NCI-H2029 treated with DMSO at 0.1 percent for 48 hours (cell line): ENCODE data around the gene RNASE9.
"Not testable (repeated sequence)": the region's sequence is repeated elsewhere in the genome, so short reads cannot be mapped to it uniquely, and the experiment has no call there.

ENCODE experiments used
- DNase-seq: peaks from one replicate; lab custom pipeline; 2025; lab: John Stamatoyannopoulos, UW

Gene RNASE9

DNA sequence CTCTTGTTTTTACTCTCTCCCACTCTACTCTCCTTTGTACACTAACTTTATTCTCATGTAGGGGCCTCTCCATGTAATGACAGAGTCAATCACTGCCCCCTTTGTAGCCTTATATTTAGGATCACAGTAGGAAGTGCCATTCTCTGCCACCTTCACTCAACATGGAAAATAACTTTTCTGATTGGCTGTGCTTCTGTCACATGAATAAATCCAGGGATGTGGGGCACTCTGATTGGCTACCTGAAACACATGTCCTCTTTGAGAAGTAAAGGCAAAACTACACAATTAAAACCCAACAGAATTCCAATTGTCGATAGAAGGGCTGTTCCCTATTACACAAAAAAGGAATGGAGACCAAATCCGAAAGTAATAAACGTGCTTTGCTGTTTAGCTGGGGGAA is at the start of gene RNASE9:
TSS of gene RNASE9 (minus strand) at position 87 of the 400 bp plus-strand sequence.
- no peak for DNase-seq

GRCh38 chr14:20610002-20610765 is 49.3 kb upstream of the RNASE9 start:
- DNase-seq: peak; percentile 31

DNA sequence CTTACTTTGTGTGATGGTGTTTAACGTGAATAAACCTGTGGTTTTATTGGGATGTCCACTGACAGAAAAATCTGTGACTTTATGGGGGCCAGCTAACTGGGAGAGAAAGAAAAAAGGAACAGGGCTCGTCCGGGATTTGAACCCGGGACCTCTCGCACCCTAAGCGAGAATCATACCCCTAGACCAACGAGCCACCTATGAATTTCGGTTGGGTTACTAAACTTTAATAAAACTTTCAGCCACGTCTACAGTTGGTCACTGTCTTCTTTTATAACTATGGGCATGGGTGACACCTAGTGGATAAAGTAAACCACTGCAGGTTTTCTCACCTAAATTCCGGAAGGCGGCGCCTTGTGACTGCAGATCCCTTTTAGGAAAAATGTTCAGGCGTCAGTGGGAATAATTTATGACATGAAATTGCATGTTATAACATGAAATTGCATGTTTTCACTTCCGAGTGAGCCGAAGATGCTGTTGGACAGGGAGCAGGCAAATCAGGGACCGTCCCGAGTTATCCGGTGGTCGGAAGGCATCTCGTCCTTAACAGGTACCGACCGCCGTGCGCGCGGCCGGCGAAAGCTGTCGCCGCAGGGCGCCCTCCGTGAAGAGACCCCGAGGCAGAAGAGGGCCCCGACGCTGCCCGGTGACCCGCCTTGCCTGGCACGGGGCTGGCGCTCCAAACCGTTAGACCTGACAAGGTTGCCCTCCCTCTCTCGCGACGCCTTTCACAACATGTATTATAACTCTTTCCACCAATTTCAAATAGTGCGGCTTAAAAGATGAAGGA is 48.6 kb upstream of the RNASE9 start:
- DNase-seq: peak; percentile 81

- no peak for DNase-seq
Observed at GRCh38 chr14:20608383-20609110, 47.7 kb upstream of the RNASE9 start.

DNA sequence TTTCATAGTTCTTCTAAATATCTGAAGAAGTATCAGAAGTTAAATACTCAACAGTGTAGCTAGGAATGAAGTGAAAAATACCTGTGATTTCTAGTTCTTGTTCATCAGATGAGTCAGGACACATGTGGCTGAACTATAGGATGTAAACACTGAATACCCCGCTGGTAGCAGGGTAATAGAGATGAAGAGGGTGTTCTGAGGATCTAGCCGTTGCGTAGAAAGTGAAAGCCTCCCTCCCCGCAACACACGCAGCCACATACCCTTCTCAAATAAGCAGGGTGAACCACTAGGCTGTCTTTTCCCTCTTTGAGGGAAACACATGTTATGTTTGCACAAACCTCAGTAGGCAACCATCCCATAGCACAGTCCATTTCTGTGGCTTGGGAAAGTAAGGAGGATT is 46.8 kb upstream of the RNASE9 start:
- DNase-seq: no peak

DNA sequence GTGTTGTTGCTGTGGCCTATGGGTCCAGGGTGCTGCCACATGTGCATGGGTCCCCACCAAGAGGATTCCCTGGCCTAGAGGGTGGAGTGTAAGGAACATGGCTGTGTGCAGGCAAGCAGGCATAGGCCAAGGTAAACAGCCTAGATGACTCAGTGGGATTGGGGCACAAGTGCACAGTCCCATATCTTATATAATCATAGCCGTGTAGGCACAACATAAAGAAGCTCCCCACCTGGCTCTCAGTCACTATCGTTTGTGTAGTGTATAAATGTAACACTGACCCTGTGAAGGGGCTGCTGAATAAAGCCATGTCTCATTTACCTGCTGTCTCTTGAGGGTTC is 46.0 kb upstream of the RNASE9 start:
- DNase-seq: no peak

DNA sequence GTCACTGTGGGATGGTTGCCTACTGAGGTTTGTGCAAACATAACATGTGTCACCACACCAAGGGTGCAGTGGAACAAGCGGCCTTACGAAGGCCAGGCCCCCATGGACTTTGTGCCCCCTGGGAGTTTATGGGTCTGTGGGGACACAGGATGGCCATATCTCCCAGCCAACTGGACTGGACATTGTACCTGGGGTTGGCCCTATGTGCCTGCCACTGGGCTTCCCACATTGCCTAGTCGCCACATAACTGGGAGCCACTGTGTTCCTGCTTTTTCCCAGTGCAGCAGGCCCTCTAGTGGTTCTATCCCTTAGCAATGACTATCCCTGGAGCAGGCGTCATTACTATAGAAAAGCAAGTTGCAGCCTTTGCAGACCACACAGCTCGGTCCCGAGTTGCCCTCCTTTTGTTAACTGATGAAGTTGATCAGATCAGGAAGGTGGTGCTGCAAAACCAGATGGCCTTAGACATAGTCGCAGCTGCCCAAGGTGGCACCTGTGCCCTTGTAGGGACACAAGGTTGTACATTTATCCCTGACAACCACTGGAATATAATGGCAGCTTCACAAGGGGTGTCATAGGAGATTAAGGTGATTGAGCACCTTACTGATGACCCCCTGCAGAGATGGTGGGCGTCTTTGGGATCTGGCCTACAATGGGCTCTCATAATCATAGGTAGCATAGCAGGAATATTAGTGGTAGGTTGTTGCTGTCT is 45.5 kb upstream of the RNASE9 start:
- no peak for DNase-seq

DNA sequence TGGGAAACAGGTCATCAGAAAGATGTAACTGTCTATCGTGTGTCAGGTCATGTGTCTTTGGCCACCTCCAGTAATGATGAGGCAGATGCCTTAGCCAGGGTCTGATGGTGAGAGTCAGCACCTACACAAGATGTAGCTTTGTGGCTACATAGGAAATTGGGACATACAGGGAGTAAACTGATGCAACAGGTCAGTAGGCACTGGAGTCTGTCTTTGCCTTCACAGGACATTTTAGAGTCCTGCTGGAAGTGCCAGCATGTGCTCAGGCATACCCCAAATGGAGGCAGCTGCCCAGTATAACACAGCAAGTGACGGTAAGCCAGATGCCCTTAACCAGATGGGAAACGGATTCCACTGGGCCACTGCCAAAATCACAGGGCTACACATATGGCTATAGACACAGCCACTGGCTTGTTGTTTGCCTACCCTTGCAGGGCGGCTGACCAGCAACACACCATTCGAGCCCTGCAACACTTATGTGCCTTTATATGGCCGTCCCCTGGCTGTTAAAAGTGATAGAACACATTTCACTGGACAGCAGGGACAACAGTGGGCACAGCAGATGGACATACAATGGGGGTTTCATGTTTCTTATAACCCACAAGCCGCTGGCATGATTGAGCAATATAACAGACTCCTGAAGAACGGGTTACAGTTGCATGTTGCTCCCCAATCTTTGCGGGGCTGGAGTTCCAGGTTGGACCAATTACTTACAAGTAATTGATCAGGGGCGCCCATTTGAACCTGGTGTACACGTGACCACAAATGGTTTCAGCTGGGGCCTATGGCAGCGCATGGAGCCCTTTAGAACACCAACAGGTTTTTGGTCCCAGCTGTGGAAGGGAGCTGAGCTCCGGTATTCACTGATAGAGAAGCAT is 43.2 kb upstream of the RNASE9 start:
- no peak for DNase-seq

GRCh38 chr14:20602583-20602982 is 41.7 kb upstream of the RNASE9 start:
- DNase-seq: no peak

GRCh38 chr14:20601522-20601921 is 40.7 kb upstream of the RNASE9 start:
- DNase-seq: no peak

GRCh38 chr14:20597108-20597507 is 36.3 kb upstream of the RNASE9 start:
- DNase-seq: no peak

- DNase-seq: not testable (repeated sequence)
Observed at GRCh38 chr14:20595726-20596125, 34.9 kb upstream of the RNASE9 start.

GRCh38 chr14:20592574-20592973 is 31.7 kb upstream of the RNASE9 start:
- DNase-seq: no peak

GRCh38 chr14:20591235-20591634 is 30.4 kb upstream of the RNASE9 start, which contains the start of gene RNASE12:
Gene RNASE12 (minus strand): TSS chr14:20591376. CDS start chr14:20590723, 653 bp downstream.
- no peak for DNase-seq

DNA sequence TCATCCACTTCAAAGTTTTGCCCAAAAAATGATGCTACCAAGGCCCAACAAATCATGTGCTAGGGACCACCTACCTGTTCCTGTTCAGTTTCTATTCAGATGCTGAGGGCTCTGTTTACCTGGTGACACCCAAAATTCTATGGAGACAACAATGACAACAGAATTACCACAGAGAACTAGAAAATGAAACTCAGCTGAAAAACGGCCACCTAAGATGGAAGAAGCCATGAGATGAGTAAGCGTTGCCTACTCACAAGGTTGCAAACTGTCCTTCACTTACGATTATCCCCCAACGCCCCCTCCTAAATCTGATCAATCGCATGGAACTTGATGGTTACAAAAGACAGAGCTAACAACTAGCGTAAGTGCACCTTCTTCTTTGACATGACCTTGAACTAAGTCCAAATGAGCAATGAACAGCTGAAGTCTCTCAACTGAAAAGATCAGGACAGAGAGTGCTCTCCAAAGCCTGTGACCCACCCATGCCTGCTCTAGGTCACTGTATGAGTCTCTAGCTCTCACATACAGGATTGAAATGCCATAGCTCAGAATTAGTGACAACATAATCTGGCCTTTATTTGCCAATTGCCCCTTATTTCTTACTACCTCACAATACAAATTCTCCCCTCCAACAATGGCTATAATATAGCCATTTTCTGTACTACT is 26.8 kb upstream of the RNASE9 start, which contains the start of gene RNASE11:
TSS of gene RNASE11 (minus strand) at position 513 of the 666 bp plus-strand sequence.
- DNase-seq: no peak

DNA sequence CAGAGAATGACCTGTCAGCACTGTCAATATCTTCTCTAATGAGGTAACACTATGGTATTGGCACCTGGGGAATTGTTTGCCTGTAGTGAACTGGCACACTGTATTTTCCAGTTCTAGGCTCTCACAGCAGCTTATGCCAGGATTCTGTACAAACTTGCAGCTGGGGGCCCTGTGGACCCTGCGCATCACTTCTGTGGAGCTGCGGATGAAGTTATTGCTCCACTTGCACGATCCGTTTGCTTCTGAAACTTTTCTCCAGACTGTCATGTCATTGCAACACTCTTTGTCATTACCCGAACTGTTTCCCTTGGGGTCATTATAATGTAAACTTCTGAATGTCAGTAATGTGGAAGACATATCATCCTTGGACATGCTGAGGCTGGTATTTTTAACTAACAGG is 23.1 kb upstream of the RNASE9 start:
- no peak for DNase-seq

- no peak for DNase-seq
Observed at GRCh38 chr14:20583142-20583541, 22.3 kb upstream of the RNASE9 start.

- DNase-seq: no peak
Observed at GRCh38 chr14:20580242-20580641, 19.4 kb upstream of the RNASE9 start.

- DNase-seq: no peak
Observed at GRCh38 chr14:20578784-20579502, 18.1 kb upstream of the RNASE9 start.

GRCh38 chr14:20578325-20578724 is 17.5 kb upstream of the RNASE9 start:
- DNase-seq: no peak
